SK-MEL-5 (cell line): Measurements from ENCODE around the gene TMEM54. TPM values are rescaled to one million over a fixed set of nuclear protein-coding genes. Genes with fewer than 3 reads are reported as not detected.

Experiments used
- DNase-seq: peaks from one replicate; pipeline ENCODE4 v3.0.0-alpha.2; 2016; ENCODE audit warnings: low read depth, low spot score
- in situ Hi-C: cut with HindIII; loops from 2 replicates; pipeline ENCODE4 v1.10.0; 2016; ENCODE audit warnings: low sequenced_read_pairs, high pct_unique_total_duplicates, low pct_unique_long_range_greater_than_20kb
- total RNA-seq: library from RNA; depleted of rRNA; stranded (reverse); fragments of >200 nt; shearing (Covaris generic); gene quantifications from 2 replicates; pipeline ENCODE4 v1.2.3, GENCODE V29; 2014; rRNA removed

TMEM54 gene
- total RNA-seq, 1 experiment from 2014 or later: 34.9 TPM

DNA sequence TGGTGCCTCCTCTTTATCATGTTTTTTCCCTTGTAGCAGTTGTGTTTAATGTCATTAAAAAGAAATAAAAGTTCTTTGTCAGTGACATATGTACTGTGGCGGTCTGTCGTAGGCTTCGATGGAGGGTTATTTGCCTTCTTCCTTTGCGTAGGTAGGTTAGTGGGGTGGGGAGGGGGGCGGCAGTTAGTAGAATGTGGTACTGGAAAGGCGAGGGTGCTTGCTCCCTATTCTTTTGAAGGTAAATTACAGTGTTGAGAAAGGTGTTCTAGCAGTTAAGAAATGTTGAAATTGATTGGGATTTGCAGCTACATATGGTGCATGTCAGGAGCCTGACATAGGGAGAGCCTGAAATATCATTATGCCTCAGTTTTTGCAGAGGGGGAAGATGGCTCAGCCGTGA, 42.4 kb downstream of the TMEM54 start:
- no peak for DNase-seq
- in situ Hi-C loops: no loop called here

- in situ Hi-C loops: no loop called here
- no peak for DNase-seq
Observed at GRCh38 chr1:32858136-32858535, 43.1 kb downstream of the TMEM54 start.

DNA sequence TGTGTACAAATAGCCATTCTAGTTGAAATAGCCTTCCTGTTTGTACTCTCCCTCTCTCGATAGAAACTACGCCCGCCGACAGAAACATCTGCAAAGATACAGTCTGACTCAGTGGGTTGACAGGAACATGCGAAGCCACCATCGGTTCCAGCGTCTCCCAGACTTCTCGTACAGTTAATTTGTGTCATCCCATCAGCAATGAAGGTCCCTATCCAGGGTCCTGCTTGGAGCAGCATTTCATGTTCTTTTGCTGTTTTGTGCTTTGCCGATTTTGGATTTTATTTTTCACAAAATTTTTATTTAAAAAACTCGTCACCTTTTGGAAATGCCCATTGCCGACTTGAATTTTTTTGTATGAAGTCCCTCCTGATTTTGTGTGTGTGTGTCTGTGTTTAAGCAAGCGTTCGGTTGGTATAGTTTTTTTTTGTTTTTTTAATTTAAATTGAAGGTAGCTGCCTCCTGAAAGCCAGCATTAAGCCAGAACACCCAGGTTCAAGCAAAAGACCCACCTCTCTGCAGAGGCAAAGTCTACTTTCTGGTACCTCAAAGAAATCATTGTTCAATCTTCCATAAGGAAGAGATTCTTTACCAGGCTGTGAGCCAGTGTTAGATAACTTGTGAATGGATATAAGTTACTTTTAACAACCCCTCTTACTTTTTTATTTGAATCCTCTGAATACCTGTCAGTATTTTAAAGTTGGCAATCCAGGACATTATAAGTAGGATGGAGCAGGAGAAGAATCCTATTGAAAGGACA, 45.1 kb downstream of the TMEM54 start:
- in situ Hi-C loops: no loop called here
- no peak for DNase-seq

DNA sequence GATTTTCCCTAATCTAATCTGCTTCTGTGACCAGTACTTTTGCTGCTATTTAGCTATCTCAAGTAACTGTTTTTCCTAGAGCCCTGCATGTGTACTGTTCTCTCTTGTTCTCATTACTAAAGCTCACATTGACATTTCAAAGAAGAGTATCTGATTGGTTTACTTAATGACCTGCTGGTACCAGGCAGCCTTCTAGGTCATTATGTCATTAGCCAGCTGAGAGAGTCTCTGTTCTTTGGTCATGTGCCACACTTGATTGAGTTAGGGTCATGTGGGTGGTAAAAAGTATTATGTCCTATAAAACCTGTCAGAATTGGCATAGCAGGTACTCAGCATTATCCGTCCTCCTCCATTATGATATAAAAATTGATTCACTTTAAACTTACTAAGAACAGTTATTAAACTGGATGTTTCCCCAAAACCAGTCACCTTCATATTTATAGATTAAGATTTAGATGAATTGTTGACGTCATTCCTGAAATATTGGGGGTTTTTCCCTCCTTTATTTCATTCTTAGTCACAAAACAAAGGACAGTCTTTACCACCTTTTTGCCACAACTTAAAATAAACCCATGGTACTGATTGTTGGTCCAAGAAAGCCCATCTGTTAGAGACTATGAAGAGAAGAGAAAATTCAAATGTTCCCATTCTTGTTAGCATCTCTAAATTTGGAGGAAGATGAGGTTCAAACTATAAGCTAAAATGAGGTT, 52.7 kb downstream of the TMEM54 start:
- in situ Hi-C loops: no loop called here
- DNase-seq: no peak

Other genes with a start within 250 kb of the TMEM54 start
- 2.7 and 3.0 TPM in 2 replicates for gene SYNC, start 198.6 kb downstream of the TMEM54 start, total RNA-seq
- 137 and 153 TPM in 2 replicates for gene YARS1, start 84.0 kb downstream of the TMEM54 start, total RNA-seq
- gene S100PBP, start 83.7 kb downstream of the TMEM54 start, total RNA-seq: 16.9 and 21.3 TPM in 2 replicates
- 0.42 TPM in 1 of 2 replicates, not detected in the other for gene FNDC5, start 30.5 kb downstream of the TMEM54 start, total RNA-seq
- not detected in 2 replicates for gene HPCA, start 14.9 kb downstream of the TMEM54 start, total RNA-seq
- 30.8 and 32.0 TPM in 2 replicates for gene RNF19B, start 63.4 kb upstream of the TMEM54 start, total RNA-seq
- gene AK2, start 135.5 kb upstream of the TMEM54 start, total RNA-seq: 327 and 348 TPM in 2 replicates
- 5.9 and 8.2 TPM in 2 replicates for gene AZIN2, start 179.8 kb upstream of the TMEM54 start, total RNA-seq